ENCODE results near the gene ENO4.

DNA sequence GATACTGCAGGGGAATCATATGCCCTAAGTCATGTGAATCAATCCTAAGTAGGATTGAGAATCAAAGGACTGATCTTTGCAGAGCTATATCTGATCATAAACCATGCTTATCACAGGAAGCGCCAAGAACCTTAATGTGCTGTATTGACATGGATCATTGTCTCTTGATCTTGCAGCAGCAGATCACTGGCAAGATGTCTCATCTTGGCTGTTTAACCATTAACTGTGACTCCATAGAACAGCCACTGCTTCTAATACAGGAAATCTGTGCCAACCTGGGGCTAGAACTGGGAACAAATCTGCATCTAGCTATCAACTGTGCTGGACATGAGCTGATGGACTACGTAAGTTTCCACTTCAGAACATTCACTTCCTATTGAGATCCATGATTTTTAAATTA lies 21.6 kb downstream of the ENO4 start:
- TF ChIP-seq POLR2AphosphoS5 (IDR thresholded peaks at IDR 0.05) (no peak), EP300 (IDR thresholded peaks at IDR 0.05) (no peak), POLR2A (IDR thresholded peaks at IDR 0.05) (no peak)
- TF ChIP-seq, protein P1, sequence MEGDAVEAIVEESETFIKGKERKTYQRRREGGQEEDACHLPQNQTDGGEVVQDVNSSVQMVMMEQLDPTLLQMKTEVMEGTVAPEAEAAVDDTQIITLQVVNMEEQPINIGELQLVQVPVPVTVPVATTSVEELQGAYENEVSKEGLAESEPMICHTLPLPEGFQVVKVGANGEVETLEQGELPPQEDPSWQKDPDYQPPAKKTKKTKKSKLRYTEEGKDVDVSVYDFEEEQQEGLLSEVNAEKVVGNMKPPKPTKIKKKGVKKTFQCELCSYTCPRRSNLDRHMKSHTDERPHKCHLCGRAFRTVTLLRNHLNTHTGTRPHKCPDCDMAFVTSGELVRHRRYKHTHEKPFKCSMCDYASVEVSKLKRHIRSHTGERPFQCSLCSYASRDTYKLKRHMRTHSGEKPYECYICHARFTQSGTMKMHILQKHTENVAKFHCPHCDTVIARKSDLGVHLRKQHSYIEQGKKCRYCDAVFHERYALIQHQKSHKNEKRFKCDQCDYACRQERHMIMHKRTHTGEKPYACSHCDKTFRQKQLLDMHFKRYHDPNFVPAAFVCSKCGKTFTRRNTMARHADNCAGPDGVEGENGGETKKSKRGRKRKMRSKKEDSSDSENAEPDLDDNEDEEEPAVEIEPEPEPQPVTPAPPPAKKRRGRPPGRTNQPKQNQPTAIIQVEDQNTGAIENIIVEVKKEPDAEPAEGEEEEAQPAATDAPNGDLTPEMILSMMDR (IDR thresholded peaks at IDR 0.05): no peak
